Calu3 (cell line): ENCODE measurements around the gene HS3ST3A1. TPM values are rescaled to one million over a fixed set of nuclear protein-coding genes. Genes with fewer than 3 reads are reported as not detected.

Experiments
- BruUV-seq: library from RNA; stranded (reverse); fragments of 400-500 nt; replicated peaks from 2 replicates; lab custom pipeline; 2021; lab: Mats Ljungman, UMichigan
- CTCF ChIA-PET: fragments of 300-600 bp; sonication (Branson Sonifier 250); formaldehyde crosslinking; loops from one replicate; lab custom pipeline; 2022; ENCODE audit warnings: antibody characterized with exemption; lab: Charles Lee
- DNase-seq: peaks from one replicate; pipeline ENCODE4 v3.0.0; 2022
- H3K27ac Mint-ChIP-seq: one replicate; pipeline ENCODE4 v1.8.0; 2022; ENCODE audit warnings: mixed read lengths; ENCODE audit not compliant: unreplicated experiment
- H3K27me3 Mint-ChIP-seq: one replicate; pipeline ENCODE4 v1.8.0; 2022; ENCODE audit warnings: mixed read lengths; ENCODE audit not compliant: unreplicated experiment
- H3K36me3 Mint-ChIP-seq: one replicate; pipeline ENCODE4 v1.8.0; 2022; ENCODE audit warnings: mild to moderate bottlenecking, moderate library complexity, mixed read lengths; ENCODE audit not compliant: insufficient read depth, unreplicated experiment
- H3K4me1 Mint-ChIP-seq: one replicate; pipeline ENCODE4 v1.8.0; 2022; ENCODE audit warnings: mild to moderate bottlenecking, low read depth, mixed read lengths; ENCODE audit not compliant: unreplicated experiment
- H3K4me3 Mint-ChIP-seq: one replicate; pipeline ENCODE4 v1.8.0; 2022; ENCODE audit warnings: mild to moderate bottlenecking, low read depth, moderate library complexity, mixed read lengths; ENCODE audit not compliant: unreplicated experiment
- H3K9me3 Mint-ChIP-seq: one replicate; pipeline ENCODE4 v1.8.0; 2022; ENCODE audit warnings: low read depth, mixed read lengths; ENCODE audit not compliant: unreplicated experiment
- CTCF ChIP-seq: fragments of 200-600 bp; IDR thresholded peaks from one replicate; pipeline ENCODE4 v1.8.0; 2022; ENCODE audit warnings: antibody characterized with exemption; ENCODE audit not compliant: unreplicated experiment
- intact Hi-C: fragments of 100-400 bp; cut with micrococcal nuclease; formaldehyde crosslinking; loops from one replicate; pipeline ENCODE4 v1.10.0; 2022; ENCODE audit not compliant: unreplicated experiment
- total RNA-seq: library from RNA; stranded (reverse); gene quantifications from 2 replicates; pipeline ENCODE4 v1.2.3, GENCODE V29; 2022

Gene HS3ST3A1
- total RNA-seq, 1 experiment from 2014 or later = not detected

DNA sequence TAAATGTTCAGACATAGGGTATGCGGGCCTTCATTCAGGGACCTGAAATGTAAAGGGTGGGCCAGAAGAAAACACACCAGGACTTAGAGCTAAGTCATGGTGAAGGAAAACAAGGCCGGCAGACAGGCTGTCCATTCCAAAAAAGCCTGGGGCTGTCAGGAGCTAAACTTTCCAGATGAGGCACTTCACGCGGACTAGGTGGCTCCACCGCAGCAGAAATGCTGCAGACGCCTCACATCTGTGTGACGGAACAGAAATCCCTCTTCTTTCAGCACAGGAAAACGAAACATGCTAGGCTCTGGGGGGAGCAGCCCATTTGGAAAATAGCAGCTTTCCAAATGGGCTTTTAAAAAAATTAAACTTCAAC lies 88.7 kb downstream of the HS3ST3A1 start:
- H3K36me3 Mint-ChIP-seq = no peaks in the 10 kb centered on the region
- intact Hi-C loops = no loop called here
- TF ChIP-seq CTCF = no peak
- no peak overlapping the region for H3K27ac Mint-ChIP-seq
- no peak for DNase-seq
- no peaks in the 10 kb centered on the region for H3K4me1 Mint-ChIP-seq
- no TSS peak for BruUV-seq
- H3K9me3 Mint-ChIP-seq = peaks cover 9% of the 10 kb centered on the region
- no peak overlapping the region for H3K4me3 Mint-ChIP-seq
- H3K27me3 Mint-ChIP-seq = no peaks in the 10 kb centered on the region
- CTCF ChIA-PET = no interaction called here

GRCh38 chr17:13510062-13510461 lies 91.7 kb downstream of the HS3ST3A1 start:
- intact Hi-C loops = no loop called here
- no peak overlapping the region for H3K27ac Mint-ChIP-seq
- peaks cover 16% of the 10 kb centered on the region for H3K9me3 Mint-ChIP-seq
- TF ChIP-seq CTCF = no peak
- no TSS peak for BruUV-seq
- no peak overlapping the region for H3K4me3 Mint-ChIP-seq
- no peaks in the 10 kb centered on the region for H3K36me3 Mint-ChIP-seq
- H3K27me3 Mint-ChIP-seq = no peaks in the 10 kb centered on the region
- DNase-seq = no peak
- CTCF ChIA-PET = interaction anchor here (0.7 kb wide), 1 partner anchor 385 kb away, joined by 3 read pairs; no protein-coding TSS in a partner anchor
- H3K4me1 Mint-ChIP-seq = no peaks in the 10 kb centered on the region

GRCh38 chr17:13509527-13509926 lies 92.2 kb downstream of the HS3ST3A1 start:
- CTCF ChIA-PET = no interaction called here
- Mint-ChIP-seq H3K4me3 (no peak overlapping the region), H3K4me1 (no peaks in the 10 kb centered on the region), H3K27me3 (no peaks in the 10 kb centered on the region), H3K9me3 (peaks cover 21% of the 10 kb centered on the region), H3K36me3 (no peaks in the 10 kb centered on the region), H3K27ac (no peak overlapping the region)
- no TSS peak for BruUV-seq
- DNase-seq = no peak
- intact Hi-C loops = no loop called here
- no peak for TF ChIP-seq CTCF

DNA sequence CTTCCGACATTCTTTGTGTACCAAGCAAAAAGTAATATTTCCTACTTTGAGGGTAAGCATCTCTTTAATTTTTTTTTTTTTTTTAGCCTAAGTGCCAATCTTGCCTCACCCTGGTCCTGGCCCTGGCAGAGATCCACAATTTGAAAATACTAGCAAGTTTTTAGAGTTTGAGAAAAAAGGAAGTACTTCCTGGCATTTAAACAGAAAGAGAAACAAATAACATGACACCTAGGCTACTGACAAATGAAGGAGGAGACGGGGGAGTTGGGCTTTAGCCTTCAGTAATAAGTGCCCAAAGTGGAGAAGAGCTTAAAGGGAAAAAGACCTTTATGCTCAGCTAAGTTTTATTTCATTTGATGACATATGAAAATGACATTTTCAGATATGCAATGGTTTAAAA lies 92.8 kb downstream of the HS3ST3A1 start:
- no TSS peak for BruUV-seq
- no peak overlapping the region for H3K27ac Mint-ChIP-seq
- no peak overlapping the region for H3K4me3 Mint-ChIP-seq
- H3K4me1 Mint-ChIP-seq = no peaks in the 10 kb centered on the region
- CTCF ChIA-PET = no interaction called here
- H3K9me3 Mint-ChIP-seq = peaks cover 19% of the 10 kb centered on the region
- H3K36me3 Mint-ChIP-seq = no peaks in the 10 kb centered on the region
- TF ChIP-seq CTCF = no peak
- intact Hi-C loops = no loop called here
- no peaks in the 10 kb centered on the region for H3K27me3 Mint-ChIP-seq
- no peak for DNase-seq
